IMR-90 (cell line): ENCODE measurements around the gene STON2. TPM values are rescaled to one million over a fixed set of nuclear protein-coding genes. Genes with fewer than 3 reads are reported as not detected.

Source experiments
- ATAC-seq: fragments of 200-7000 bp; cut with Tn5 transposase; 2 replicates; pipeline ENCODE4 v1.9.1; 2020; ENCODE audit warnings: low read depth, mild to moderate bottlenecking, moderate library complexity
- BruUV-seq: library from RNA; stranded (reverse); fragments of 400-500 nt; replicated peaks from 2 replicates; lab custom pipeline; 2021; lab: Mats Ljungman, UMichigan
- CTCF ChIA-PET: fragments of 300-600 bp; formaldehyde crosslinking; extraction: SDS; loops from one replicate; lab custom pipeline; 2021; ENCODE audit warnings: antibody characterized with exemption; lab: Yijun Ruan, JAX
- POLR2A ChIA-PET: fragments of 300-600 bp; sonication (Branson Sonifier 250); formaldehyde crosslinking; loops from one replicate; lab custom pipeline; 2022; ENCODE audit warnings: antibody characterized with exemption; ENCODE audit not compliant: unreplicated experiment; lab: Charles Lee
- DNase-seq: peaks from one replicate; pipeline ENCODE4 v3.0.0; 2013
- H2AFZ ChIP-seq: replicated peaks from 2 replicates; pipeline ENCODE3; 2013; ENCODE audit warnings: low read length, mild to moderate bottlenecking; ENCODE audit not compliant: poor library complexity
- H2AK5ac ChIP-seq: 2 replicates; pipeline ENCODE4 v1.6.1; 2013; ENCODE audit warnings: low read depth, low read length, inconsistent platforms
- H2AK9ac ChIP-seq: replicated peaks from 2 replicates; pipeline ENCODE3; 2013; ENCODE audit warnings: mild to moderate bottlenecking, low read depth, low read length, moderate library complexity; ENCODE audit not compliant: poor library complexity
- H2BK120ac ChIP-seq: 2 replicates; pipeline ENCODE4 v1.6.1; 2013; ENCODE audit warnings: low read depth, low read length, inconsistent platforms
- H2BK15ac ChIP-seq: 3 replicates; pipeline ENCODE4 v1.6.1; 2013; ENCODE audit warnings: low read depth, low read length, inconsistent platforms
- H2BK20ac ChIP-seq: 2 replicates; pipeline ENCODE4 v1.6.1; 2013; ENCODE audit warnings: low read depth, mild to moderate bottlenecking, inconsistent platforms, low read length, moderate library complexity
- H2BK5ac ChIP-seq: 2 replicates; pipeline ENCODE4 v1.6.1; 2013; ENCODE audit warnings: mild to moderate bottlenecking, low read depth, low read length, inconsistent platforms; ENCODE audit not compliant: poor library complexity, severe bottlenecking
- H3K14ac ChIP-seq: replicated peaks from 2 replicates; pipeline ENCODE4 v1.6.1; 2013; ENCODE audit warnings: low read depth, low read length, inconsistent platforms
- H3K18ac ChIP-seq: 2 replicates; pipeline ENCODE4 v1.6.1; 2013; ENCODE audit warnings: low read depth, low read length, control low read depth
- H3K23ac ChIP-seq: 2 replicates; pipeline ENCODE4 v1.6.1; 2013; ENCODE audit warnings: low read depth, low read length, inconsistent platforms
- H3K27ac ChIP-seq: 2 replicates; pipeline ENCODE4 v1.5.1; 2013; ENCODE audit warnings: mild to moderate bottlenecking, control low read depth, low read length; ENCODE audit not compliant: insufficient read depth
- H3K27me3 ChIP-seq: 2 replicates; pipeline ENCODE4 v1.6.1; 2013; ENCODE audit warnings: low read length; ENCODE audit not compliant: control insufficient read depth, insufficient read depth
- H3K36me3 ChIP-seq: 2 replicates; pipeline ENCODE4 v1.6.1; 2013; ENCODE audit warnings: low read length, mixed read lengths; ENCODE audit not compliant: control insufficient read depth, insufficient read depth
- H3K4ac ChIP-seq: 2 replicates; pipeline ENCODE4 v1.6.1; 2013; ENCODE audit warnings: low read depth, low read length, inconsistent platforms
- H3K4me1 ChIP-seq: 2 replicates; pipeline ENCODE4 v1.6.1; 2013; ENCODE audit warnings: low read length, mixed read lengths; ENCODE audit not compliant: control insufficient read depth, insufficient read depth
- H3K4me2 ChIP-seq: 2 replicates; pipeline ENCODE4 v1.6.1; 2013; ENCODE audit warnings: low read depth, mild to moderate bottlenecking, control low read depth, low read length, moderate library complexity
- H3K4me3 ChIP-seq: 2 replicates; pipeline ENCODE4 v1.5.1; 2013; ENCODE audit warnings: low read depth, mild to moderate bottlenecking, control low read depth, low read length, moderate library complexity; ENCODE audit not compliant: insufficient read depth
- H3K56ac ChIP-seq: 2 replicates; pipeline ENCODE4 v1.6.1; 2013; ENCODE audit warnings: low read length, inconsistent platforms; ENCODE audit not compliant: insufficient read depth; ENCODE audit errors: extremely low read depth
- H3K79me1 ChIP-seq, 2 experiments: 2 replicates each; pipeline ENCODE4 v1.6.1; 2013; ENCODE audit warnings: low read length in 2 of 2, inconsistent platforms in 1 of 2, low read depth in 1 of 2
- H3K9ac ChIP-seq: 2 replicates; pipeline ENCODE4 v1.6.1; 2013; ENCODE audit warnings: low read depth, low read length, control low read depth
- H3K9me1 ChIP-seq: 2 replicates; pipeline ENCODE4 v1.6.1; 2013; ENCODE audit warnings: low read length, inconsistent platforms; ENCODE audit not compliant: insufficient read depth
- H3K9me3 ChIP-seq: 2 replicates; pipeline ENCODE4 v1.6.1; 2013; ENCODE audit warnings: low read length; ENCODE audit not compliant: control insufficient read depth, insufficient read depth
- H4K20me1 ChIP-seq: 2 replicates; pipeline ENCODE4 v1.6.1; 2013; ENCODE audit warnings: low read length, inconsistent platforms; ENCODE audit not compliant: insufficient read depth
- H4K5ac ChIP-seq: 2 replicates; pipeline ENCODE4 v1.6.1; 2013; ENCODE audit warnings: mild to moderate bottlenecking, low read depth, low read length, control low read depth
- H4K8ac ChIP-seq, 2 experiments: 2 replicates each; pipeline ENCODE4 v1.6.1; 2013; ENCODE audit warnings: low read depth in 2 of 2, low read length in 2 of 2, control low read depth in 1 of 2, inconsistent platforms in 1 of 2
- H4K91ac ChIP-seq: 2 replicates; pipeline ENCODE4 v1.6.1; 2013; ENCODE audit warnings: low read depth, low read length, inconsistent platforms; ENCODE audit not compliant: insufficient read depth
- BHLHE40 ChIP-seq: fragments of 150-350 bp; IDR thresholded peaks from 2 replicates; pipeline ENCODE4 v1.6.1; 2016; ENCODE audit warnings: mild to moderate bottlenecking, low read depth, low read length
- CEBPB ChIP-seq: IDR thresholded peaks from 2 replicates; pipeline ENCODE4 v1.6.1; 2012; ENCODE audit warnings: low read depth, low read length, improper control_type of control experiment
- CHD1 ChIP-seq: IDR thresholded peaks from 2 replicates; pipeline ENCODE4 v1.6.1; 2012; ENCODE audit warnings: low read depth, low read length, improper control_type of control experiment
- FOS ChIP-seq: fragments of 150-350 bp; IDR thresholded peaks from 2 replicates; pipeline ENCODE4 v1.6.1; 2016; ENCODE audit warnings: low read depth, low read length
- MAFK ChIP-seq: IDR thresholded peaks from 2 replicates; pipeline ENCODE4 v1.6.1; 2012; ENCODE audit warnings: low read depth, low read length, improper control_type of control experiment
- MAZ ChIP-seq: IDR thresholded peaks from 2 replicates; pipeline ENCODE4 v1.6.1; 2012; ENCODE audit warnings: low read depth, mild to moderate bottlenecking, low read length, improper control_type of control experiment, moderate library complexity, borderline replicate concordance
- MXI1 ChIP-seq: IDR thresholded peaks from 2 replicates; pipeline ENCODE4 v1.6.1; 2012; ENCODE audit warnings: low read depth, mild to moderate bottlenecking, low read length, moderate library complexity, borderline replicate concordance
- NFE2L2 ChIP-seq: fragments of 150-350 bp; IDR thresholded peaks from 2 replicates; pipeline ENCODE4 v1.6.1; 2016; ENCODE audit warnings: low read depth, mild to moderate bottlenecking, low read length
- POLR2A ChIP-seq: IDR thresholded peaks from 2 replicates; pipeline ENCODE4 v1.6.1; 2012; ENCODE audit warnings: mild to moderate bottlenecking, low read depth, low read length
- RCOR1 ChIP-seq: IDR thresholded peaks from 2 replicates; pipeline ENCODE4 v1.6.1; 2012; ENCODE audit warnings: mild to moderate bottlenecking, low read length, improper control_type of control experiment; ENCODE audit not compliant: insufficient replicate concordance
- RFX5 ChIP-seq: IDR thresholded peaks from 2 replicates; pipeline ENCODE4 v1.8.0; 2012; ENCODE audit warnings: low read depth, mild to moderate bottlenecking, low read length, moderate library complexity
- SMC3 ChIP-seq: fragments of 150-350 bp; IDR thresholded peaks from 2 replicates; pipeline ENCODE4 v1.6.1; 2016; ENCODE audit warnings: low read depth, mild to moderate bottlenecking, antibody characterized with exemption, low read length, moderate library complexity
- USF2 ChIP-seq: fragments of 150-350 bp; IDR thresholded peaks from 2 replicates; pipeline ENCODE4 v1.6.1; 2017; ENCODE audit warnings: mild to moderate bottlenecking, antibody characterized with exemption, low read length, low read depth
- WGBS, 2 experiments: methylation state at CpG; one replicate each; pipeline versions ENCODE4 v1.1.5 to v1.1.7; 2013; ENCODE audit warnings: missing lambda C conversion rate in 2 of 2; ENCODE audit not compliant: insufficient read length in 1 of 2; ENCODE audit errors: extremely low coverage in 2 of 2; 5-methylcytosine and 5-hydroxymethylcytosine counted together
- dilution Hi-C: fragments of 300-500 bp; cut with HindIII; formaldehyde crosslinking; loops from one replicate; pipeline ENCODE4 v1.14.3; 2018; ENCODE audit warnings: low sequenced_read_pairs; ENCODE audit not compliant: unreplicated experiment
- in situ Hi-C: fragments of 300-500 bp; cut with MboI; formaldehyde crosslinking; loops from 3 replicates; pipeline ENCODE4 v1.14.3; 2019; ENCODE audit warnings: low sequenced_read_pairs, inconsistent platforms, mixed read lengths
- intact Hi-C: fragments of 100-400 bp; cut with micrococcal nuclease; formaldehyde crosslinking; loops from 2 replicates; pipeline ENCODE4 v1.10.0; 2022
- polyA plus RNA-seq, 3 experiments: library from polyadenylated mRNA; depleted of rRNA; stranded (reverse); fragments of >200 nt; gene quantifications; 2 replicates each; pipeline ENCODE4 v1.2.3, GENCODE V29; 2012; ENCODE audit warnings: low replicate concordance in 1 of 3
- total RNA-seq: library from RNA; depleted of rRNA; stranded (reverse); fragments of >200 nt; gene quantifications from 2 replicates; pipeline ENCODE4 v1.2.3, GENCODE V29; 2012
- TF ChIP-seq, protein P1 (sequence below): fragments of 150-350 bp; IDR thresholded peaks from 2 replicates; pipeline ENCODE4 v1.6.1; 2016; ENCODE audit warnings: low read depth, mild to moderate bottlenecking, low read length, moderate library complexity, borderline replicate concordance
- TF ChIP-seq, protein P2 (sequence below): conservative IDR thresholded peaks from 2 replicates; pipeline ENCODE4 v1.5.1; 2012; ENCODE audit warnings: mild to moderate bottlenecking, low read depth, low read length, improper control_type of control experiment

STON2 gene
- total and polyA plus RNA-seq, 2 of the 4 experiments (the other 2 are of a cell fraction) = not detected

- Histone ChIP-seq H3K4me1 (no peaks in the 10 kb centered on the region), H3K18ac (no peak overlapping the region), H3K9me1 (no peaks in the 10 kb centered on the region), H2AK9ac (no peak overlapping the region), H3K27ac (no peak overlapping the region), H3K9ac (no peak overlapping the region), H2BK20ac (no peak overlapping the region), H3K27me3 (no peaks in the 10 kb centered on the region), H2BK5ac (no peak overlapping the region), H4K91ac (no peak overlapping the region), H3K56ac (no peak overlapping the region), H3K14ac (no peak overlapping the region), H2BK120ac (no peak overlapping the region), H4K5ac (no peak overlapping the region), H3K23ac (no peak overlapping the region), H3K36me3 (no peaks in the 10 kb centered on the region), H2BK15ac (no peak overlapping the region), H2AK5ac (no peak overlapping the region), H4K8ac (no peak overlapping the region), H2AFZ (no peak overlapping the region), H3K79me1 (no peaks in the 10 kb centered on the region), H4K20me1 (no peaks in the 10 kb centered on the region), H3K4me2 (no peak overlapping the region), H3K4me3 (no peak overlapping the region), H3K9me3 (no peaks in the 10 kb centered on the region), H3K4ac (no peak overlapping the region)
- dilution Hi-C loops (no loop called here), in situ Hi-C loops (no loop called here), intact Hi-C loops (no loop called here)
- 20% methylated on average over 1 of the region's 6 CpGs; no CpG with 5 or more reads in 1 of the 2 experiments for WGBS, 2 experiments
- ATAC-seq (no peak), DNase-seq (no peak)
- POLR2A ChIA-PET = no interaction called here
- BruUV-seq = no TSS peak
- CTCF ChIA-PET = no interaction called here
- TF ChIP-seq CHD1 (no peak), MAFK (no peak), USF2 (no peak), CEBPB (no peak), SMC3 (no peak), MAZ (no peak), RCOR1 (no peak), NFE2L2 (no peak), BHLHE40 (no peak), RFX5 (no peak), POLR2A (no peak), FOS (no peak), MXI1 (no peak)
- TF ChIP-seq, protein P1, sequence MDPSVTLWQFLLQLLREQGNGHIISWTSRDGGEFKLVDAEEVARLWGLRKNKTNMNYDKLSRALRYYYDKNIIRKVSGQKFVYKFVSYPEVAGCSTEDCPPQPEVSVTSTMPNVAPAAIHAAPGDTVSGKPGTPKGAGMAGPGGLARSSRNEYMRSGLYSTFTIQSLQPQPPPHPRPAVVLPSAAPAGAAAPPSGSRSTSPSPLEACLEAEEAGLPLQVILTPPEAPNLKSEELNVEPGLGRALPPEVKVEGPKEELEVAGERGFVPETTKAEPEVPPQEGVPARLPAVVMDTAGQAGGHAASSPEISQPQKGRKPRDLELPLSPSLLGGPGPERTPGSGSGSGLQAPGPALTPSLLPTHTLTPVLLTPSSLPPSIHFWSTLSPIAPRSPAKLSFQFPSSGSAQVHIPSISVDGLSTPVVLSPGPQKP = no peak
- TF ChIP-seq, protein P2, sequence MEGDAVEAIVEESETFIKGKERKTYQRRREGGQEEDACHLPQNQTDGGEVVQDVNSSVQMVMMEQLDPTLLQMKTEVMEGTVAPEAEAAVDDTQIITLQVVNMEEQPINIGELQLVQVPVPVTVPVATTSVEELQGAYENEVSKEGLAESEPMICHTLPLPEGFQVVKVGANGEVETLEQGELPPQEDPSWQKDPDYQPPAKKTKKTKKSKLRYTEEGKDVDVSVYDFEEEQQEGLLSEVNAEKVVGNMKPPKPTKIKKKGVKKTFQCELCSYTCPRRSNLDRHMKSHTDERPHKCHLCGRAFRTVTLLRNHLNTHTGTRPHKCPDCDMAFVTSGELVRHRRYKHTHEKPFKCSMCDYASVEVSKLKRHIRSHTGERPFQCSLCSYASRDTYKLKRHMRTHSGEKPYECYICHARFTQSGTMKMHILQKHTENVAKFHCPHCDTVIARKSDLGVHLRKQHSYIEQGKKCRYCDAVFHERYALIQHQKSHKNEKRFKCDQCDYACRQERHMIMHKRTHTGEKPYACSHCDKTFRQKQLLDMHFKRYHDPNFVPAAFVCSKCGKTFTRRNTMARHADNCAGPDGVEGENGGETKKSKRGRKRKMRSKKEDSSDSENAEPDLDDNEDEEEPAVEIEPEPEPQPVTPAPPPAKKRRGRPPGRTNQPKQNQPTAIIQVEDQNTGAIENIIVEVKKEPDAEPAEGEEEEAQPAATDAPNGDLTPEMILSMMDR = no peak
Observed at GRCh38 chr14:81398196-81398891, 1.8 kb downstream of the STON2 start.
